Mesenchymal stem cell (in vitro differentiated cells and primary cell): ENCODE data around the gene INSIG1.

Source experiments
- DNase-seq: peaks from one replicate; pipeline ENCODE4 v3.0.0-alpha.2; 2013
- H2AFZ ChIP-seq: one replicate; pipeline ENCODE4 v1.6.1; 2013; ENCODE audit warnings: low read depth, mild to moderate bottlenecking, control low read depth, inconsistent platforms, low read length, moderate library complexity
- H2AK5ac ChIP-seq: 2 replicates; pipeline ENCODE4 v1.6.1; 2013; ENCODE audit warnings: low read length, moderate library complexity, mild to moderate bottlenecking, inconsistent platforms; ENCODE audit not compliant: severe bottlenecking
- H2BK120ac ChIP-seq: one replicate; pipeline ENCODE4 v1.6.1; 2013; ENCODE audit warnings: low read depth, mild to moderate bottlenecking, inconsistent platforms, low read length, moderate library complexity
- H2BK12ac ChIP-seq, 2 experiments: one replicate each; pipeline ENCODE4 v1.6.1; 2013; ENCODE audit warnings: inconsistent platforms in 2 of 2, low read length in 2 of 2, mild to moderate bottlenecking in 2 of 2, moderate library complexity in 2 of 2, control low read depth in 1 of 2
- H2BK15ac ChIP-seq: one replicate; pipeline ENCODE4 v1.6.1; 2013; ENCODE audit warnings: mild to moderate bottlenecking, low read depth, inconsistent platforms; ENCODE audit not compliant: poor library complexity, severe bottlenecking
- H2BK5ac ChIP-seq: 2 replicates; pipeline ENCODE4 v1.6.1; 2013; ENCODE audit warnings: low read depth, mild to moderate bottlenecking, low read length, control low read depth, inconsistent platforms; ENCODE audit not compliant: poor library complexity, severe bottlenecking
- H3K14ac ChIP-seq, 2 experiments: one replicate each; pipeline ENCODE4 v1.6.1; 2013; ENCODE audit warnings: inconsistent platforms in 2 of 2, low read length in 2 of 2, control low read depth in 1 of 2, mild to moderate bottlenecking in 1 of 2, moderate library complexity in 1 of 2
- H3K18ac ChIP-seq, 2 experiments: one replicate each; pipeline ENCODE4 v1.6.1; 2013; ENCODE audit warnings: inconsistent platforms in 2 of 2, low read length in 2 of 2, control low read depth in 1 of 2, low read depth in 1 of 2, mild to moderate bottlenecking in 1 of 2
- H3K23ac ChIP-seq, 2 experiments: one replicate each; pipeline ENCODE4 v1.6.1; 2013; ENCODE audit warnings: inconsistent platforms in 2 of 2, low read length in 2 of 2, mild to moderate bottlenecking in 2 of 2, moderate library complexity in 2 of 2, control low read depth in 1 of 2
- H3K27ac ChIP-seq: 2 replicates; pipeline ENCODE4 v1.5.1; 2013; ENCODE audit warnings: mild to moderate bottlenecking, moderate library complexity, low read length, control low read depth, inconsistent platforms; ENCODE audit not compliant: poor library complexity, severe bottlenecking
- H3K27me3 ChIP-seq, 2 experiments: 2 replicates each; pipeline versions ENCODE4 v1.6.1 to v1.7.0; 2013; ENCODE audit warnings: low read length in 2 of 2, mild to moderate bottlenecking in 2 of 2, moderate library complexity in 2 of 2, control low read depth in 1 of 2, inconsistent platforms in 1 of 2; ENCODE audit not compliant: control insufficient read depth in 1 of 2, insufficient read depth in 1 of 2
- H3K36me3 ChIP-seq, 2 experiments: 2 replicates each; pipeline versions ENCODE4 v1.6.1 to v1.7.0; 2013; ENCODE audit warnings: low read length in 2 of 2, control low read depth in 1 of 2, inconsistent platforms in 1 of 2, low read depth in 1 of 2, mild to moderate bottlenecking in 1 of 2; ENCODE audit not compliant: insufficient read depth in 2 of 2, control insufficient read depth in 1 of 2
- H3K4ac ChIP-seq, 2 experiments: one replicate each; pipeline ENCODE4 v1.6.1; 2013; ENCODE audit warnings: inconsistent platforms in 2 of 2, low read length in 2 of 2, mild to moderate bottlenecking in 2 of 2, moderate library complexity in 2 of 2, control low read depth in 1 of 2, low read depth in 1 of 2
- H3K4me1 ChIP-seq: 2 replicates; pipeline ENCODE4 v1.6.1; 2013; ENCODE audit warnings: low read depth, low read length, control low read depth; ENCODE audit not compliant: control insufficient read depth, insufficient read depth
- H3K4me2 ChIP-seq: 2 replicates; pipeline ENCODE4 v1.6.1; 2013; ENCODE audit warnings: low read length, mild to moderate bottlenecking, inconsistent platforms; ENCODE audit not compliant: poor library complexity, severe bottlenecking
- H3K4me3 ChIP-seq, 2 experiments: 2 replicates each; pipeline versions ENCODE4 v1.5.1 to v1.7.0; 2013; ENCODE audit warnings: low read length in 2 of 2, mild to moderate bottlenecking in 2 of 2, control low read depth in 1 of 2, low read depth in 1 of 2; ENCODE audit not compliant: insufficient read depth in 1 of 2
- H3K79me1 ChIP-seq: replicated peaks from 2 replicates; pipeline ENCODE4 v1.6.1; 2013; ENCODE audit warnings: mild to moderate bottlenecking, control low read depth, low read length, inconsistent platforms; ENCODE audit not compliant: poor library complexity, severe bottlenecking
- H3K9ac ChIP-seq: 2 replicates; pipeline ENCODE4 v1.7.0; 2013; ENCODE audit warnings: mild to moderate bottlenecking, low read length, moderate library complexity
- H3K9me3 ChIP-seq: 2 replicates; pipeline ENCODE4 v1.7.0; 2013; ENCODE audit warnings: mild to moderate bottlenecking, low read length; ENCODE audit not compliant: control insufficient read depth
- H4K8ac ChIP-seq: one replicate; pipeline ENCODE4 v1.6.1; 2013; ENCODE audit warnings: inconsistent platforms, mild to moderate bottlenecking, low read length, moderate library complexity
- H4K91ac ChIP-seq: one replicate; pipeline ENCODE4 v1.6.1; 2013; ENCODE audit warnings: mild to moderate bottlenecking, low read length, inconsistent platforms
- WGBS: methylation state at CpG from one replicate; pipeline ENCODE4 v1.1.7; 2013; ENCODE audit warnings: mixed read lengths; 5-methylcytosine and 5-hydroxymethylcytosine counted together

The INSIG1 gene

DNA sequence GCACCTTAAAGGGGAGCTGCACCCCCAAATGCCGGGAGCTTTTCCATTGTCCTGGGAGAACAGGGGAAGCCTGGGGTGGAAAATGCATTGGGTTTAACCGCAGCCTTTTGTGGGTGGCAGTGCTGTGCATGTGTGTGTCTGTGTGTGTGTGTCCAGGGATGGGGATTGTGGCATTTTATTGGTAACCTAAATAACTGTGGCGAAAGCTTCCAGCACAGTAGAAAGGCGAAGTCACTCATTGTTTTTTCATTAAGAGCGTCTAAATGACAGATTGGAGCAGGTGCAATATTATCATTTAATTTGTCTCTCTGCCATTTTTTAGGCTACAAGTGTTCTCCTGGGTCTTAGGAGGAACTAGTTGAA is 55.1 kb downstream of the INSIG1 start:
- no peak overlapping the region for H4K8ac ChIP-seq
- H3K4me3 ChIP-seq, result no peak overlapping the region
- no peak overlapping the region for H2BK15ac ChIP-seq
- no peak overlapping the region for H3K4ac ChIP-seq
- H2AFZ ChIP-seq, result no peak overlapping the region
- H3K79me1 ChIP-seq, result no peaks in the 10 kb centered on the region
- no peak overlapping the region for H2AK5ac ChIP-seq
- no peak overlapping the region for H2BK12ac ChIP-seq
- 87% methylated on average over 5 of the region's 5 CpGs for WGBS
- H3K23ac ChIP-seq, result no peak overlapping the region
- no peaks in the 10 kb centered on the region for H3K9me3 ChIP-seq
- H4K91ac ChIP-seq, result no peak overlapping the region
- no peak overlapping the region for H3K27ac ChIP-seq
- H3K4me2 ChIP-seq, result no peak overlapping the region
- H3K18ac ChIP-seq, result no peak overlapping the region
- H2BK5ac ChIP-seq, result no peak overlapping the region
- H3K27me3 ChIP-seq, result peaks cover 31 to 56% of the 10 kb centered on the region in 2 experiments
- no peak overlapping the region for H3K14ac ChIP-seq
- DNase-seq, result no peak
- H3K9ac ChIP-seq, result no peak overlapping the region
- H3K36me3 ChIP-seq, result no peaks in the 10 kb centered on the region
- H2BK120ac ChIP-seq, result no peak overlapping the region
- H3K4me1 ChIP-seq, result peaks cover 2% of the 10 kb centered on the region

DNA sequence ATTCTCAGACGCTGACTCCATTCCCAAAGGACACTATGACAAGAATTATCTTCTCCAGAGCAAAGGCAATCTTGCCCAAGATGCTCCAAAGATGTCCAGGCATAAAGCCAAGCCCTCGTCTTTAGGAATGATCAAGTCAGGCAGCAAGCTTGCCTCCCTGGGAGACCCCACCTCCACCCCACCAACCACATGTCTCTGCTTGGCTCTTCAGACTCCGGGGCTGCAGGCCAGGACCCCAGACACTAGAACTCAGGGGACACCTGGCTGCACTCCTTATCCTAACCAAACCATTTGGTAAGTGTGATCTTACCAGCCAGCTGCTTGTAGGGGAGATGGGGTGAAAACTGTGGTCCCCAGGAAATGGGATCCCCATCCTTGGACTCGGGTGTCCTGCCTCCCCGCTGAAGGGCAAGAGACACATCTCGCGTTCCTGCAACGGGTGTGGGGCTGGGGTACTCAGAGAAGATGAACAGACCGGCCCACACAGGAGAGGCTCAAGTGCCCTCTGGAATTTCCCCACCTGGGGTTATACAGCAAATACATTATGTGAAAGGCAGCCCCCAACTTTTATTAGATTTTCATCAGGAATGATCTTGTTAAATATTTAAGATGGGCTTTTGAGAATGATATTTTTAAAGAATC is 55.7 kb downstream of the INSIG1 start:
- Histone ChIP-seq H3K9me3 (no peaks in the 10 kb centered on the region), H3K27ac (no peak overlapping the region), H3K79me1 (no peaks in the 10 kb centered on the region), H3K9ac (no peak overlapping the region), H2BK5ac (no peak overlapping the region), H3K36me3 (no peaks in the 10 kb centered on the region), H3K27me3 (peaks cover 38 to 63% of the 10 kb centered on the region in 2 experiments), H3K23ac (no peak overlapping the region), H3K18ac (no peak overlapping the region), H2BK120ac (no peak overlapping the region), H3K4me1 (peaks cover 2% of the 10 kb centered on the region), H2BK12ac (no peak overlapping the region), H2BK15ac (no peak overlapping the region), H4K8ac (no peak overlapping the region), H3K14ac (no peak overlapping the region), H4K91ac (no peak overlapping the region), H3K4ac (no peak overlapping the region), H2AFZ (no peak overlapping the region), H3K4me2 (no peak overlapping the region), H3K4me3 (no peak overlapping the region), H2AK5ac (no peak overlapping the region)
- DNase-seq, result no peak
- WGBS, result 63% methylated on average over 8 of the region's 9 CpGs

DNA sequence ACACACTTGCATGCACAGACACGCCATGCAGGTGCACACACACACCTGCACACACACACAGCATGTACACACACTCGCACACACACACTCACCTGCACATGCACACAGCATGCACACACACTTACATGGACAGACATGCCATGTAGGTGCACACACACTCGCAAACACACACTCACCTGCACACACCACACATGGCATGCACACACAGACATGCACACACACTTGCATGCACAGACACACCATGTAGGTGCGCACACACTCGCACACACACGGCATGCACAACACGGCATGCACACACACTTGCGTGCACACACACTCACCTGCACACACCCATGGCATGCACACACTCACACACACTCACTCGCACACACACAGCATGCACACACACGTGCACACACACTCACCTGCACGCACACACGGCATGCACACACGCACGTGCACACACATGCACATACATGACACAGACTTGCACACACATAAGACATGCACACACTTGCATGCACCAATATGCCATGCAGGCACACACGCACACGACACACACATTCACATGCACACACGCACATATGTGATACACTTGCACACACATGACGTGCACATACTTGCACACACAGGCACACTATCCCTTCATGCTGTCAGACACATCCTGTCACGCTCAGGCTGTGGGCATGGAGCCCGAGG is 56.8 kb downstream of the INSIG1 start:
- Histone ChIP-seq H4K91ac (no peak overlapping the region), H3K27ac (no peak overlapping the region), H2AK5ac (no peak overlapping the region), H3K4ac (no peak overlapping the region), H4K8ac (no peak overlapping the region), H2BK5ac (no peak overlapping the region), H2BK15ac (no peak overlapping the region), H2BK12ac (no peak overlapping the region), H3K4me1 (peaks cover 1% of the 10 kb centered on the region), H3K79me1 (no peaks in the 10 kb centered on the region), H3K23ac (no peak overlapping the region), H3K14ac (no peak overlapping the region), H3K4me3 (no peak overlapping the region), H3K4me2 (no peak overlapping the region), H3K9ac (no peak overlapping the region), H2AFZ (no peak overlapping the region), H2BK120ac (no peak overlapping the region), H3K9me3 (no peaks in the 10 kb centered on the region), H3K18ac (no peak overlapping the region), H3K27me3 (peaks cover 29 to 65% of the 10 kb centered on the region in 2 experiments), H3K36me3 (no peaks in the 10 kb centered on the region)
- no peak for DNase-seq
- 79% methylated on average over 20 of the region's 20 CpGs for WGBS

DNA sequence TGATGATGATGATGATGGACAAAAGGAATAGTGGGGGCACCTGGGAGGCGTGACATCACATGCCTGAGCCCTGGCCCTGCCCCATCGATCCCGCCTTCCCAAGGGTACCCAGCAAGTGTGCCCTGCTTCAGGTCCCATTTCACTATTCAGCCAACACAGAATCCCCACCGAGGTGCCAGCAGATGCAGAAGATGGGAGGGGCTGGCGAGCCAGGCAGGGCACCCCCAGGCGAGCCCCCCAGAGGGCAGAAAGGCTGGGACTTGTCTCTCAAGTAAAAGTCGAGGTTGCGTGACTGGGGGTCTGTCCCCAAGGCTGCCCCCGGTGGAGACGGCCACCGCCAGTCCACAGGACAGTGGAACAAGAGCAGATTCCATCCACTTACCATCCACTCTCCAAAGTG is 57.5 kb downstream of the INSIG1 start:
- WGBS, result 84% methylated on average over 11 of the region's 11 CpGs
- Histone ChIP-seq H2BK15ac (no peak overlapping the region), H3K27me3 (peaks cover 32 to 67% of the 10 kb centered on the region in 2 experiments), H3K4me2 (no peak overlapping the region), H2BK5ac (no peak overlapping the region), H3K18ac (no peak overlapping the region), H3K23ac (no peak overlapping the region), H3K36me3 (no peaks in the 10 kb centered on the region), H2BK120ac (no peak overlapping the region), H3K9me3 (no peaks in the 10 kb centered on the region), H4K8ac (no peak overlapping the region), H3K79me1 (no peaks in the 10 kb centered on the region), H3K4ac (no peak overlapping the region), H2AFZ (no peak overlapping the region), H3K9ac (no peak overlapping the region), H4K91ac (no peak overlapping the region), H3K27ac (no peak overlapping the region), H3K14ac (no peak overlapping the region), H3K4me1 (no peaks in the 10 kb centered on the region), H2AK5ac (no peak overlapping the region), H3K4me3 (no peak overlapping the region), H2BK12ac (no peak overlapping the region)
- DNase-seq, result no peak
